ENCODE results near the gene ZC2HC1C.
"Not testable (repeated sequence)": the region's sequence is repeated elsewhere in the genome, so short reads cannot be mapped to it uniquely, and the experiment has no call there.

Gene ZC2HC1C

DNA sequence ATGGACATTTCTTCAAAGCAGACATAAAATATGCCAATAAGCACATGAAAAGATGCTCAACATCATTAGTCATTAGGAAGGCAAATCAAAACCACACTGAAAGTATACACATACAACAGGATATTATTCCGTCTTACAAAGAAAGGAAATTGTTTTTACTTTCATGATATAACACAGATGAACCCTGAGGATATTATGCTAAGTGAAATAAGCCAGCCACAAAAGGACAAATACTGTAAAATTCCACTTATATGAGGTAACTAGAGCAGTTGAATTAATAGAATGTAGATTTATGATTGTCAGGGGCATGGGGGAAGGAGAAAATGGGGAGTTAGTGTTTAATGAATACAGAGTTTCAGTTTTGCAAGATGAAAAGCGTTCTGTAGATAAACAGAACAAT lies 9.8 kb upstream of the ZC2HC1C start:
- DNase-seq, result no peak

- no peak for DNase-seq
Observed at GRCh38 chr14:75060420-75060819, 9.0 kb upstream of the ZC2HC1C start.

DNA sequence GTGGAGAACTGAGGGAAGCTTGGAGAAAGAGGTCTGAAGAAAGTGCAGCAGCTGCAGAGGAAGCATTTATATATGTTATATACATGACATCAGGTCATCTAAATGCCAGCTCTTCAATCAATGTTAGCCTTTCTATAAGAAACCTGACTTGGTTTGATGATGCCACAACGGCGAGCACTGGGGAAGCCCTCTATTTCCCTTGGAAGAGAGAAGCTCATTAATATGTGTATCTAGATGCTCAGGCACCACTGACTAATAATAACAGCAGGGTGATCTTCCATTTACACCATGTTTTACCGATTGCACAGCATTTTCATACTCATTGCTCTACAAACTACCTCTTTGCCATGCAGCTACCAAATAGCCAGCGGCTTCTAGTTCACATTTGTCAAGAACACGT lies 6.4 kb upstream of the ZC2HC1C start:
- DNase-seq, result no peak

- DNase-seq, result peak; percentile 91
Observed at GRCh38 chr14:75063491-75064204, 5.8 kb upstream of the ZC2HC1C start, which contains the start of gene ACYP1. Gene ACYP1 (minus strand): TSS chr14:75064024. CDS start chr14:75063553, 471 bp downstream.

GRCh38 chr14:75064205-75064567 lies 5.3 kb upstream of the ZC2HC1C start:
- DNase-seq, result no peak

DNA sequence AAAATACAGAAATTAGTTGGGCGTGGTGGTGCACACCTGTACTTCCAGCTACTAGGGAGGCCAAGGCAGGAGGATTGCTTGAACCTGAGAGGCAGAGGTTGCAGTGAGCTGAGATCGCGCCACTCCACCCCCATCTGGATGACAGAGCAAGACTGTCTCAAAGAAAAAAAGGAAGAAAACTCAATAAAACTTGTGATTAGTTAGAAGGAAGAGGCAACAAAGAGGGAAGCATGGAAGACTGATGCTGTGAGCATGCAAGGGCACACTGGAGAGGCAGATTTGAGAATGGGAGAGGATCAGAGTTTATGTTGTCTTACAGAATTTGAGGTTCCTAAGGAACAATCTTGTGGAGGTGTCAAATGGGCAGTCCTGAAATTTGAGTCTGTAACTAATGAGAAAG lies 2.8 kb upstream of the ZC2HC1C start:
- no peak for DNase-seq

DNA sequence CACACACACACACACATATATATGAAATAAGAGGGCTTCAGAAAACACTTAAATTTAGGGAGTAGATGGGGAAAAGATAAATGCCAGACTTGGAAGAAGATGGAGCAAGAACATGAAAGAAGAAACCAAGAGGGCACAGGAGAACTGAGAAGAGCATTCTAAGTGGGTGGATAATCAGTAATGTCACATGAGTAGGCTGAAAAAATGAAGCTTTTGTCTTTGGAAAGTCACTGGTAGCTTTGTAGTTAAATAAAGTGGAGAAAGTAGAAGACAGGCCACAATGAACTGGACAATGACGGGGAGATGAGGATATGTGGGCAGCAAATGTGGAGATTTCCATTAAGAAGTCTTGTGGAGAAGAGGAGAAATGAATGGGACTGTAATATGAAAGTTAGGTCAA lies 2.2 kb upstream of the ZC2HC1C start:
- no peak for DNase-seq

DNA sequence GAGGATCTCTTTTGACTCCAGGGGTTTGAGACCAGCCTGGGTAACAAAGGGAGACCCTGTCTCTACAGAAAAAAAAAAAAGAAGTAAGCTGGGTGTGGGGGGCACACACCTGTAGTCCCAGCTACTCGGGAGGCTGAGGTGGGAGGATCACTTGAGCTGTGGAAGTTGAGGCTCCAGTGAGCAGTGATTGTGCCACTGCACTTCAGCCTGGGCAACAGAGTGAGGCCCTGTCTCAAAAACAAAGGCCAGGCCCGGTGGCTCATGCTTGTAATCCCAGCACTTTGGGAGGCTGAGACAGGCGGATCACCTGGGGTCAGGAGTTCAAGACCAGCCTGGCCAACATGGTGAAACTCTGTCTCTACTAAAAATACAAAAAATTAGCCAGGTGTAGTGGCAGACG lies 1.7 kb upstream of the ZC2HC1C start:
- DNase-seq, result not testable (repeated sequence)

- DNase-seq, result no peak
Observed at GRCh38 chr14:75068294-75069120, 934 bp upstream of the ZC2HC1C start.

GRCh38 chr14:75069811-75070145 lies 337 bp downstream of the ZC2HC1C start:
- DNase-seq, result no peak

DNA sequence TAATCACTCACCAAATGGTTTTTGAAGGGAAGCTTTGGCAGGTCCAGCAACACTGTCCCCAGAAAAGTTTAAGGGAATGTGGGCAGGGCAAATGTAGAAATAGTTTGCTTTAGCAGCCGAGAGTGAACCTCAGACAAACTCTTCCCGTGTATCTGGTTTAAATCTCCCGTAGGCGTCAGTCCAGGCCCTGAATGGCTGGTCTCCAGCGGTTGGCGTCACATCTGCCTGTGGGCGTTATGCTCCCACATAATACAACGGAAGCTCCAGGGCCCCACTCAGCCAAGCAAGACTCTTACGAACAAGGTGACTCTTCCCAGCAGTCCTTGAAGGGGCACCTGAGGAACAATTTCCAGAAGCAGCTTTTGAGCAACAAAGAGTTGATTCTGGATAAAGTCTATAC lies 942 bp downstream of the ZC2HC1C start:
- DNase-seq, result no peak

DNA sequence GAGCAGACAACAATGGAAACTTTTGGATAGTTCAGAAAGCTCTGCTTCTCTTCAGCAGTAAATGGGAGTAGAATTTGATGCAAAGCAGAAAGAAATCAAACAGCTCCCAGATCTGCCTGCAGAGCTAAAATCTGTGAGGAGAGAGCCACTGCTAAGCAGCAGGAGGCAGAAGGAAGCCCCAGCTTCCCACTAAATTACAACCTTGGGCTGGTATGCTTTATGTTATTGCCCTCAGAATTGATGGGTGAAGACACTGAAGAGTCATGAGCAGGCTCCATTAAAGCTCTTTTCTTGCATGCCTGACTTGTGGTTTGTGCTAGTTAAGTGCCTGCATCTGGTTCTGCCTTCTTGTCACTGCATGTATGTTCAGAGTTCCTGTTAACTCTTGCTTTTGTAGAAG lies 8.4 kb downstream of the ZC2HC1C start:
- no peak for DNase-seq

DNA sequence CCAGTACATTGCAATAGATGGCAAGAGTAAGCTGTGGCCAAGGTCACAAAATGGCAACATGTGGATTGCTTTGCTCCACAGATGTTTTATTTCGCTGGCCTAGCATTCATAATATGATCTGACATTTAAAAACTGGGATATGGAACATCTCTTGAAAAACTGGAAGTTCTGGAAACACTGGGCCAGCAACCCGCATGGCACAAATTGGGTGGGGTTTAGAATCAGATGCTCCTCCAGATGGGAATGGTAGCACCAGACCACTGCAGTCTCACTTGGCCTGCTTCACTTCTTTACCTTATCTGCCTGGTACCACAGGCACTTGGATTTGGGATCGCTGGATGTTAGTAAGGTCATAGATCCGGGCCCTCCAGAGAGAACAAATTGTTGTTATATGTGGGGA lies 10.1 kb downstream of the ZC2HC1C start:
- no peak for DNase-seq

- no peak for DNase-seq
Observed at GRCh38 chr14:75081660-75082229, 12.3 kb downstream of the ZC2HC1C start.

- DNase-seq, result no peak
Observed at GRCh38 chr14:75083271-75083670, 13.8 kb downstream of the ZC2HC1C start.

GRCh38 chr14:75084513-75084912 lies 15.1 kb downstream of the ZC2HC1C start:
- DNase-seq, result no peak

GRCh38 chr14:75088153-75088552 lies 18.7 kb downstream of the ZC2HC1C start:
- DNase-seq, result no peak

DNA sequence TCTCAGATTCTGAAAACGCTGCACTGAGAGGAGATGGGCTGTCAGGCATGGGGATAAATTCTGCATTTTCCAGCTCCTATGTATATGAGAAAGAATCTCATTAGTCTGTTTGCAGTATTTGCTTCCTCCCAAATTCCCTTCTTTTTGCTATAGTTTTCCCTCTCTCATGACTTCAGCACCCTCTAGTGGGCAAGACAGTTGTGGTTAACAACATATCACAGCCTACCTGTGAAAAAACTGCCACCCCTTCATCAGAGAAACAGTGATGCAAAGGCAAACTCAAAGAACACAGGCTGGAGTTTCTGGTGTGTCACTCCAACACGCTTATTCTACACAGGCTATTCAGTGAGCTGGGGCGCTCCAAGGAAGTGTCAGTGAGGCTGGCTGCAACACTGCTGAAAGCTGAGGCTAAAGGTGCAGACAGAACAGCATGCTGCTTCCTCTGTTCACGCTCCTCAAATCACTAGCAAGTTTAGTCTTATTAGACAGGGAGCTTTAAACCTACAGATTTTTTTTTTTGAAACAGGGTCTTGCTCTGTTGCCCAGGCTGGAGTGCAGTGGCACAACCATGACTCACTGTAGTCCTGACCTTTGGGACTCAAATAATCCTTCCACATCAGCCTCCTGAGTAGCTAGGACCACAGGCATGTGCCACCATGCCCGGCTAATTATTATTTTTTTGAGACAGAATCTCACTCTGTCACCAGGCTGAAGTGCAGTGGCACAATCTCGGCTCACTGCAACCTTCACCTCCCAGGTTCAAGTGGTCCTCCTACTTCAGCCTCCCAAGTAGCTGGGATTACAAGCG lies 19.3 kb downstream of the ZC2HC1C start:
- peak; percentile 62 for DNase-seq

- no peak for DNase-seq
Observed at GRCh38 chr14:75090353-75090752, 20.9 kb downstream of the ZC2HC1C start.

- no peak for DNase-seq
Observed at GRCh38 chr14:75091251-75091650, 21.8 kb downstream of the ZC2HC1C start.

DNA sequence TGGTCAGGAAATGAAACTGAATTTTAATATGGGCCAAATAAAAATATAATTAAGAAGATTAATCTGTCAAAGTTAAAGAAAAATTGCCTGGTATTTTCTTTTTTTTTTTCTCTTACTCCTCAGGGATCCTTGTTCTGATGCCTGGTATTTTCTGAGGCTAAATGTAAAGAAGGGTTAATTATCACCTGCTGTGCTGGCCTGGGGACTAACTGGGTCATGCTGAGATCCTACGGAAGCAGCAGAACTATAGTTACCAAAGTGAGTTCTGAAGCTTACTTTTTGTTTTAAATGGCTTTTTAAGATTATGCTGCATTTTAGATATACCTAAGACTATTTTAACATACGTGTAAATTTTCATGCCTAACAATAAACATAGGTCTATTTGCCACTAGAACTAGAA lies 23.3 kb downstream of the ZC2HC1C start:
- no peak for DNase-seq

GRCh38 chr14:75094896-75095295 lies 25.5 kb downstream of the ZC2HC1C start:
- DNase-seq, result no peak

DNA sequence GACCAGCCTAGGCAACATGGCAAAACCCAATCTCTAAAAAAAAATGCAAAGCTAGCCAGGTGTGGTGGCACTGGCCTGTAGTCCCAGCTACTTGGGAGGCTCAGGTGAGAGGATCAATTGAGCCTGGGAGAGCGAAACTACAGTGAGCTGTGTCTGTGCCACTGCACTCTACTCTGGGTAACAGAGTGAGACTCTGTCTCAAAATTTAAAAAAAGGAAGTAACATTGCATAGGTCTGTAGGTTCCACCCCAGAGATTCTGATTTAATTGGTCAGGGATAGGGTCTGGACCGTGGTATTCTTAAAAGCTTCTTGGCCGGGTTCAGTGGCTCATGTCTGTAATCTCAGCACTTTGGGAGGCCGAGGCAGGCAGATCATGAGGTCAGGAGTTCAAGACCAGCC lies 26.2 kb downstream of the ZC2HC1C start:
- no peak for DNase-seq

Data from CD4-positive, alpha-beta T cell treated with Interleukin-17A for 4 hours (primary cell).